HFFc6 (cell line): Measurements from ENCODE around the gene IL1RL2. TPM values are rescaled to one million over a fixed set of nuclear protein-coding genes. Genes with fewer than 3 reads are reported as not detected.

Experiments
- DNase-seq: peaks from one replicate; pipeline ENCODE4 v3.0.0-alpha.2; 2018
- H3K27ac Mint-ChIP-seq: 2 replicates; pipeline ENCODE4 v1.8.0; 2020; ENCODE audit warnings: mild to moderate bottlenecking, mixed read lengths
- H3K27me3 Mint-ChIP-seq: 2 replicates; pipeline ENCODE4 v1.8.0; 2021; ENCODE audit warnings: mild to moderate bottlenecking, moderate library complexity, mixed read lengths; ENCODE audit not compliant: insufficient read depth
- H3K36me3 Mint-ChIP-seq: 2 replicates; pipeline ENCODE4 v1.8.0; 2021; ENCODE audit warnings: low read depth, mixed read lengths
- H3K4me1 Mint-ChIP-seq: 2 replicates; pipeline ENCODE4 v1.8.0; 2020; ENCODE audit warnings: low read depth, mixed read lengths
- H3K4me3 Mint-ChIP-seq: 2 replicates; pipeline ENCODE4 v1.8.0; 2020; ENCODE audit warnings: mild to moderate bottlenecking, moderate library complexity, mixed read lengths
- H3K9me3 Mint-ChIP-seq: 2 replicates; pipeline ENCODE4 v1.8.0; 2020; ENCODE audit warnings: mild to moderate bottlenecking, mixed read lengths
- CTCF ChIP-seq: fragments of 200-600 bp; sonication (generic); IDR thresholded peaks from 2 replicates; pipeline ENCODE4 v1.5.0; 2021; ENCODE audit warnings: antibody characterized with exemption, mild to moderate bottlenecking
- total RNA-seq, 6 experiments: library from RNA; stranded (reverse); fragmentation: NEBNext Ultra II Directional; extraction: Animal tissue kit (Norgen Biotek cat#: 25700); gene quantifications; 2 replicates in 1 of 6; 3 replicates in 5 of 6; pipeline ENCODE4 v1.2.3, GENCODE V29; 2021

IL1RL2 gene
- total RNA-seq, 6 experiments from 2014 or later = not detected

- Mint-ChIP-seq H3K36me3 (peaks cover 21% of the 10 kb centered on the region; the same call in 1 of the 2 replicates), H3K4me1 (peaks cover 10% of the 10 kb centered on the region), H3K27me3 (peaks cover 2% of the 10 kb centered on the region), H3K27ac (no peak overlapping the region), H3K4me3 (no peak overlapping the region), H3K9me3 (no peaks in the 10 kb centered on the region)
- TF ChIP-seq CTCF = no peak
- no peak for DNase-seq
Measured at GRCh38 chr2:102180687-102180999, 6.2 kb upstream of the IL1RL2 start.

GRCh38 chr2:102181376-102181775, 5.4 kb upstream of the IL1RL2 start:
- H3K9me3 Mint-ChIP-seq = no peaks in the 10 kb centered on the region
- peaks cover 10% of the 10 kb centered on the region for H3K4me1 Mint-ChIP-seq
- no peak overlapping the region for H3K27ac Mint-ChIP-seq
- no peak overlapping the region for H3K4me3 Mint-ChIP-seq
- H3K36me3 Mint-ChIP-seq = peaks cover 14% of the 10 kb centered on the region; the same call in 1 of the 2 replicates
- DNase-seq = no peak
- TF ChIP-seq CTCF = no peak
- peaks cover 2% of the 10 kb centered on the region for H3K27me3 Mint-ChIP-seq

- no peaks in the 10 kb centered on the region for H3K9me3 Mint-ChIP-seq
Measured at GRCh38 chr2:102181919-102182635, 4.7 kb upstream of the IL1RL2 start.

GRCh38 chr2:102184018-102184417, 2.8 kb upstream of the IL1RL2 start:
- DNase-seq = no peak
- no peak for TF ChIP-seq CTCF
- H3K27me3 Mint-ChIP-seq = peaks cover 8% of the 10 kb centered on the region
- no peak overlapping the region for H3K27ac Mint-ChIP-seq
- H3K36me3 Mint-ChIP-seq = 0 out of 2 replicates have a peak, but pooled peaks cover 3% of the 10 kb centered on the region
- H3K4me1 Mint-ChIP-seq = peaks cover 15% of the 10 kb centered on the region
- no peaks in the 10 kb centered on the region for H3K9me3 Mint-ChIP-seq
- H3K4me3 Mint-ChIP-seq = no peak overlapping the region

More at GRCh38 chr2:102181919-102182635, 4.7 kb upstream of the IL1RL2 start:
- Mint-ChIP-seq H3K4me1 (peaks cover 10% of the 10 kb centered on the region), H3K27ac (no peak overlapping the region), H3K36me3 (peaks cover 11% of the 10 kb centered on the region; the same call in 1 of the 2 replicates), H3K27me3 (peaks cover 2% of the 10 kb centered on the region), H3K4me3 (no peak overlapping the region)
- no peak for TF ChIP-seq CTCF
- no peak for DNase-seq

- no peak for TF ChIP-seq CTCF
- no peak for DNase-seq
- no peaks in the 10 kb centered on the region for H3K9me3 Mint-ChIP-seq
- H3K4me3 Mint-ChIP-seq = no peak overlapping the region
- H3K4me1 Mint-ChIP-seq = peaks cover 15% of the 10 kb centered on the region
- H3K27ac Mint-ChIP-seq = no peak overlapping the region
- H3K27me3 Mint-ChIP-seq = peaks cover 8% of the 10 kb centered on the region
- 0 out of 2 replicates have a peak, but pooled peaks cover 3% of the 10 kb centered on the region for H3K36me3 Mint-ChIP-seq
Measured at GRCh38 chr2:102184568-102184967, 2.3 kb upstream of the IL1RL2 start.
